Trophoblast cell (in vitro differentiated cells and primary cell): ENCODE data around the gene ZFYVE28.

Source experiments
- DNase-seq, 2 donors: peaks; one replicate each; pipeline ENCODE4 v3.0.0-alpha.2; 2016
- H2AFZ ChIP-seq: 2 replicates; pipeline ENCODE4 v1.6.1; 2013; ENCODE audit warnings: low read length, moderate library complexity, mild to moderate bottlenecking; ENCODE audit not compliant: insufficient read depth, poor library complexity
- H2AK5ac ChIP-seq: 2 replicates; pipeline ENCODE4 v1.6.1; 2013; ENCODE audit warnings: mild to moderate bottlenecking, low read length
- H2BK120ac ChIP-seq: 2 replicates; pipeline ENCODE4 v1.6.1; 2013; ENCODE audit warnings: low read length, mild to moderate bottlenecking, moderate library complexity; ENCODE audit not compliant: insufficient read depth, poor library complexity
- H2BK12ac ChIP-seq: 2 replicates; pipeline ENCODE4 v1.6.1; 2013; ENCODE audit warnings: mild to moderate bottlenecking, low read length, moderate library complexity
- H2BK5ac ChIP-seq: 2 replicates; pipeline ENCODE4 v1.6.1; 2013; ENCODE audit warnings: low read length, low read depth, moderate library complexity, mild to moderate bottlenecking; ENCODE audit not compliant: poor library complexity
- H3K14ac ChIP-seq: 2 replicates; pipeline ENCODE4 v1.6.1; 2013; ENCODE audit warnings: mild to moderate bottlenecking, low read length
- H3K18ac ChIP-seq: 2 replicates; pipeline ENCODE4 v1.6.1; 2013; ENCODE audit warnings: mild to moderate bottlenecking, low read length
- H3K23ac ChIP-seq: 2 replicates; pipeline ENCODE4 v1.6.1; 2013; ENCODE audit warnings: low read length
- H3K27ac ChIP-seq: 2 replicates; pipeline ENCODE4 v1.5.1; 2013; ENCODE audit warnings: low read depth, mild to moderate bottlenecking, inconsistent platforms, low read length, moderate library complexity
- H3K27me3 ChIP-seq: 2 replicates; pipeline ENCODE4 v1.6.1; 2013; ENCODE audit warnings: inconsistent platforms, mild to moderate bottlenecking, low read length, moderate library complexity; ENCODE audit not compliant: insufficient read depth
- H3K36me3 ChIP-seq, 2 experiments: 1 replicate in 1 of 2; 2 replicates in 1 of 2; pipeline ENCODE4 v1.6.1; 2013; ENCODE audit warnings: low read length in 2 of 2, mild to moderate bottlenecking in 2 of 2, moderate library complexity in 1 of 2; ENCODE audit not compliant: insufficient read depth in 2 of 2, control insufficient read depth in 1 of 2
- H3K4ac ChIP-seq: 2 replicates; pipeline ENCODE4 v1.6.1; 2013; ENCODE audit warnings: low read depth, mild to moderate bottlenecking, low read length, moderate library complexity
- H3K4me1 ChIP-seq, 2 experiments: 1 replicate in 1 of 2; 2 replicates in 1 of 2; pipeline ENCODE4 v1.6.1; 2013; ENCODE audit warnings: low read length in 2 of 2, mild to moderate bottlenecking in 2 of 2, moderate library complexity in 1 of 2; ENCODE audit not compliant: insufficient read depth in 2 of 2, control insufficient read depth in 1 of 2
- H3K4me2 ChIP-seq: 2 replicates; pipeline ENCODE4 v1.6.1; 2013; ENCODE audit warnings: inconsistent platforms, mild to moderate bottlenecking, low read length, moderate library complexity
- H3K4me3 ChIP-seq: 2 replicates; pipeline ENCODE4 v1.5.1; 2013; ENCODE audit warnings: mild to moderate bottlenecking, low read depth, low read length, inconsistent platforms
- H3K79me1 ChIP-seq: one replicate; pipeline ENCODE4 v1.6.1; 2013; ENCODE audit warnings: low read length
- H3K79me2 ChIP-seq: 2 replicates; pipeline ENCODE4 v1.6.1; 2013; ENCODE audit warnings: low read length, mild to moderate bottlenecking; ENCODE audit not compliant: control insufficient read depth, insufficient read depth, poor library complexity
- H3K9ac ChIP-seq: 2 replicates; pipeline ENCODE4 v1.6.1; 2013; ENCODE audit warnings: mild to moderate bottlenecking, low read length
- H3K9me3 ChIP-seq: 2 replicates; pipeline ENCODE4 v1.6.1; 2013; ENCODE audit warnings: low read depth, mild to moderate bottlenecking, control low read depth, inconsistent platforms, low read length; ENCODE audit not compliant: insufficient read depth
- H4K12ac ChIP-seq: 2 replicates; pipeline ENCODE4 v1.6.1; 2013; ENCODE audit warnings: low read depth, mild to moderate bottlenecking, low read length, moderate library complexity
- H4K8ac ChIP-seq: 2 replicates; pipeline ENCODE4 v1.6.1; 2013; ENCODE audit warnings: low read depth, mild to moderate bottlenecking, low read length, moderate library complexity
- H4K91ac ChIP-seq: one replicate; pipeline ENCODE4 v1.6.1; 2013; ENCODE audit warnings: low read depth, mild to moderate bottlenecking, low read length, moderate library complexity
- WGBS: extraction: QIAGEN DNeasy Blood & Tissue Kit; methylation state at CpG from one replicate; pipeline ENCODE4 v1.1.7; 2013; ENCODE audit warnings: missing lambda C conversion rate; ENCODE audit not compliant: insufficient read length, insufficient coverage; ENCODE audit errors: extremely low coverage; 5-methylcytosine and 5-hydroxymethylcytosine counted together

The ZFYVE28 gene

DNA sequence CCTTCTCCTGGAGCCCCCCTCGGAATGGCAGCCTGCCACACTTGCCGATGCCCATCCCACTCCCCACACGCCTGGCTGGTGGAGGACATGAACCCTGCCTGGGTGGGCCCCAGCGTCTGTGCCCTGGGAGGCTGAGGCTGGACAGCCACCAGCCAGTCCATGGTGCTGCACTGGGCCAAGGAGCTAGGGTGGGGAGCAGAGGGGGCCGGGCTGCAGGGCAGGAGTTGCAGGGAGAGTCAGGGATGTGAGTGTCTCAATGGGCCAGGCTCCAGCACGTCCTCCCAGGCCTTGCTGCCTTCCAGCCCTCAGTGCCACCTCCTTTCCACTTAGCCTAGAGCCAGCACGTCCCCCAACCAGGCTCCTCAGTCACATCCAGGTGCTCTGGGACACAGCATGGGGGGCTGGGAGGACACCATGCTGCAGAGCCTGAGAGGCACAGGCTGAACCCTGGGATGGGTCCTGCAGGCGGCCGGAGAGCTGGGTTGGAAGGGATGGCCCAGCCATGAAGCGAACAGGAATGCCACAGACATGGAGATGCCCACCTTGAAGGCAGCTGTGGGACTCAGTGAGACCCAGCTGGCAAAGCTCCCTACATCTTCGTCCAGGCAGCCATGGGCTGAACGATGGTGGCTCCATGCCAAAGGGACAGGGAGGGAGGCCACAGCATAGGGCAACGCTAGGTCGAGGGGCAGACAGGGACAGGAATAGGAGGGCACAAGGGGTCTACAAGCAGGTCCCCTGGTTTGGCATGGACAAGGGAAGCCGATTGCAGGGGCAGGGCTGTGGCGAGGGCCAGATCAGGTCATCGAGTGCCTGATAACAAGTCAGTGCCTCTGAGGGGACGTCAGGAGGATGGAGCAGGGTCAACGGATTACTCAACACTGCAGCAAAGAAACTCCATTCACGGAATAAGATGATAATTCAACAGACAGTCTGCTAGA is 126.5 kb downstream of the ZFYVE28 start:
- Histone ChIP-seq H2AFZ (no peak overlapping the region), H2BK12ac (no peak overlapping the region), H3K9ac (no peak overlapping the region), H3K79me2 (no peaks in the 10 kb centered on the region), H2BK120ac (no peak overlapping the region), H3K79me1 (no peaks in the 10 kb centered on the region), H3K9me3 (no peaks in the 10 kb centered on the region), H2AK5ac (no peak overlapping the region), H3K4me1 (no peaks in the 10 kb centered on the region), H4K8ac (no peak overlapping the region), H3K14ac (no peak overlapping the region), H3K4me3 (no peak overlapping the region), H3K18ac (no peak overlapping the region), H3K27me3 (no peaks in the 10 kb centered on the region), H3K27ac (no peak overlapping the region), H4K91ac (no peak overlapping the region), H4K12ac (no peak overlapping the region), H3K36me3 (no peaks in the 10 kb centered on the region), H2BK5ac (no peak overlapping the region), H3K23ac (no peak overlapping the region), H3K4me2 (no peak overlapping the region), H3K4ac (no peak overlapping the region)
- WGBS = no CpG with 5 or more reads among the region's 20 CpGs
- no peak for DNase-seq

DNA sequence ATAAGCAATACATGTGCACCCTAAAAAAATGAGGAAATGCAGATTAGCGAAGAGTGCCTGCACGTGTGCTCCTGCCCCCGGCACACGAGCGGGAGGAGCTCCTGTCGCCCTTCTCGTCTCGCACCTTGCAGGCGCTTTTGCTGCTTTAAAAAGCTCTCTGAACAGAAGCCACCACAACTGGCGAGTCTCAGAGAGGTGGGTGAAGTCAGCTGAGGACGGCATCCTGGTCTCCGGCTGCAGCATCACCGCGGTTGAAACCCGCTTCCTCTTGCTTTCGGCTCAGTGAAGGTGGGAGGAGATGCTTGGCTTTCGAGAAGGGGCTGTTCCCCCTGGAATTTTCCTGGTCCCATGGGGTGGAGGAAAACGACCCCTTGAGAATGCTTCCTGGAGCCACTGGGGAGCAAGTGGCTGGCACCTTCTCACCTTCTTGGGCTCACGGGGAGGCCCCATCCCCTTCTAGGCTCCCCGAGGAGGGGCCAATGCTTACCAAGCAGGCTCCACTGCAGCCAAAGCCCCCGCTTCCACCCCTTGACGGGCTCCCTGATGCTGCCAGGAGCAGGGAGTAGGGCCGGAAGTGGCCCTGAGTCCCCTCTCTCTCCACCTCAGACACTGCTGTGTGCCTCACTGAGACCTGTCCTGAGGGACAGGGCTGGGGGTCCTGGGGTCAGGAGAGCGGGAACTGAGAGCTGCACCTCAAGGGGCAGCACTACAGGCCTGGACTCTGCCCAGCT is 127.3 kb downstream of the ZFYVE28 start:
- H2BK120ac ChIP-seq = no peak overlapping the region
- H3K4me1 ChIP-seq = no peaks in the 10 kb centered on the region
- H3K4me3 ChIP-seq = no peak overlapping the region
- H2BK5ac ChIP-seq = no peak overlapping the region
- H3K27ac ChIP-seq = no peak overlapping the region
- no peak overlapping the region for H3K9ac ChIP-seq
- H3K4ac ChIP-seq = no peak overlapping the region
- H3K14ac ChIP-seq = no peak overlapping the region
- H3K4me2 ChIP-seq = no peak overlapping the region
- H3K9me3 ChIP-seq = no peaks in the 10 kb centered on the region
- no peak overlapping the region for H2AFZ ChIP-seq
- no peaks in the 10 kb centered on the region for H3K27me3 ChIP-seq
- no peak overlapping the region for H2BK12ac ChIP-seq
- no peak overlapping the region for H4K8ac ChIP-seq
- H3K79me2 ChIP-seq = no peaks in the 10 kb centered on the region
- no peak overlapping the region for H4K12ac ChIP-seq
- H3K36me3 ChIP-seq = no peaks in the 10 kb centered on the region
- H2AK5ac ChIP-seq = no peak overlapping the region
- no peak for DNase-seq
- H3K23ac ChIP-seq = no peak overlapping the region
- H4K91ac ChIP-seq = no peak overlapping the region
- no peaks in the 10 kb centered on the region for H3K79me1 ChIP-seq
- no CpG with 5 or more reads among the region's 24 CpGs for WGBS
- no peak overlapping the region for H3K18ac ChIP-seq

DNA sequence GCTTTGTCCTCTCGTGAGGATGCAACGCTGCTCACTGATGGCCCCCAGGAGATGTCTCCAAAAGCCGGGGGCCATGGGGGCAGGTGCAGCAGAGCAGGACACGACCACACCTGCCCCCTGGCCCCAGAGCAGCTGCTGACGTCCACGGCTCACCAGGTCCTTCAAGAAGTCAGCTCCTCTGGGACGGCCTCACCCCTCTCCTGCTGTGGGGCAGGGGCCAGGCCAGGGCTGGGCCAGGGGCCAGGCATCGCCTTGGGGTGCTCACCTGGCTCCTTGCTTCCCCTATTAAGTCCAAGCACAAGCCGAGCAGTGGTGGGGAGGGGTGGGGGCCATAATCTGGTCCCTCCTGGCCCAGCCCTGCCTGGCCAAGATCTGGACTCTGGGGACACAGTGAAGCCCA is 128.0 kb downstream of the ZFYVE28 start:
- no peak overlapping the region for H2AK5ac ChIP-seq
- H2BK12ac ChIP-seq = no peak overlapping the region
- no peak overlapping the region for H3K4ac ChIP-seq
- WGBS = no CpG with 5 or more reads among the region's 9 CpGs
- no peak overlapping the region for H3K14ac ChIP-seq
- no peak overlapping the region for H2AFZ ChIP-seq
- no peak overlapping the region for H3K23ac ChIP-seq
- no peak overlapping the region for H4K8ac ChIP-seq
- H3K9ac ChIP-seq = no peak overlapping the region
- H3K4me2 ChIP-seq = no peak overlapping the region
- no peaks in the 10 kb centered on the region for H3K27me3 ChIP-seq
- no peak overlapping the region for H3K18ac ChIP-seq
- no peaks in the 10 kb centered on the region for H3K9me3 ChIP-seq
- H3K4me1 ChIP-seq = peaks cover 0 to 3% of the 10 kb centered on the region in 2 experiments
- no peaks in the 10 kb centered on the region for H3K36me3 ChIP-seq
- H2BK5ac ChIP-seq = no peak overlapping the region
- H3K79me1 ChIP-seq = no peaks in the 10 kb centered on the region
- no peak overlapping the region for H3K27ac ChIP-seq
- no peaks in the 10 kb centered on the region for H3K79me2 ChIP-seq
- H4K91ac ChIP-seq = no peak overlapping the region
- H3K4me3 ChIP-seq = no peak overlapping the region
- H4K12ac ChIP-seq = no peak overlapping the region
- no peak overlapping the region for H2BK120ac ChIP-seq
- DNase-seq = no peak

DNA sequence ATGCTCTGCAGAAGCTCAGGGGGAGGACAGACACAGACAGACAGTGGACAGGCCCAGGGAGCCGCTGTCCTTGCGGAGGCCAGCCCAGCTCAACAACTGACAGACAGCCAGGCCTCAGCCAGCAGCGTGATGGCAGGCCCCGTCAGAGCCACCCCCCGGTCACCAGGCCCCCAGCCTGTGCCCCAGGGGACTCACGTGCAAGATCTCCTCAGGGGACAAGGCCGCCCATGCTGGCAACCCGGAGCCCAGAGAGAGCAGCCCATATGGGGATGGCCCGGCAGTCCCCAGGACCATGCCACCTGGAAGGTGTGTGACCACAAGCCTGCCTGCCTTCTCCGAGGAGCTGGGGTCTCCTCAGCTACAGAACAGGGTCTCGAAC is 128.5 kb downstream of the ZFYVE28 start:
- no peak overlapping the region for H3K4ac ChIP-seq
- no peak overlapping the region for H3K9ac ChIP-seq
- H4K91ac ChIP-seq = no peak overlapping the region
- H3K36me3 ChIP-seq = no peaks in the 10 kb centered on the region
- no peak overlapping the region for H2AFZ ChIP-seq
- H2BK5ac ChIP-seq = no peak overlapping the region
- no peaks in the 10 kb centered on the region for H3K79me1 ChIP-seq
- H3K9me3 ChIP-seq = no peaks in the 10 kb centered on the region
- H3K4me2 ChIP-seq = no peak overlapping the region
- no peak overlapping the region for H4K8ac ChIP-seq
- H2BK12ac ChIP-seq = no peak overlapping the region
- no peak overlapping the region for H3K18ac ChIP-seq
- peaks cover 0 to 4% of the 10 kb centered on the region in 2 experiments for H3K4me1 ChIP-seq
- no peak overlapping the region for H3K4me3 ChIP-seq
- no peaks in the 10 kb centered on the region for H3K79me2 ChIP-seq
- no CpG with 5 or more reads among the region's 11 CpGs for WGBS
- H4K12ac ChIP-seq = no peak overlapping the region
- H3K27ac ChIP-seq = no peak overlapping the region
- H3K14ac ChIP-seq = no peak overlapping the region
- peak in 1 of 2 donors; percentile 35 for DNase-seq
- H2BK120ac ChIP-seq = no peak overlapping the region
- no peak overlapping the region for H2AK5ac ChIP-seq
- H3K23ac ChIP-seq = no peak overlapping the region
- no peaks in the 10 kb centered on the region for H3K27me3 ChIP-seq
